ENCODE measurements around the gene C2orf78.
A peak's percentile ranks its signal among the peaks of the same experiment; 100 is the strongest.
"Not testable (repeated sequence)": the region's sequence is repeated elsewhere in the genome, so short reads cannot be mapped to it uniquely, and the experiment has no call there.

Gene C2orf78

GRCh38 chr2:73779467-73780236 is 4.3 kb upstream of the C2orf78 start, which contains the start of gene DUSP11:
Gene DUSP11, minus strand, starts transcription at chr2:73780103. Its CDS starts 129 bp downstream, at chr2:73779974.
- peak; percentile 97 for DNase-seq

GRCh38 chr2:73780237-73780582 is 3.8 kb upstream of the C2orf78 start:
- no peak for DNase-seq

GRCh38 chr2:73783402-73783801 is 581 bp upstream of the C2orf78 start:
- not testable (repeated sequence) for DNase-seq

- no peak for DNase-seq
These were observed 27.9 kb downstream of the C2orf78 start for GRCh38 chr2:73811878-73812277.

- no peak for DNase-seq
These were observed 28.7 kb downstream of the C2orf78 start for GRCh38 chr2:73812635-73813034.

GRCh38 chr2:73818296-73818695 is 34.3 kb downstream of the C2orf78 start:
- DNase-seq = no peak

GRCh38 chr2:73821227-73821626 is 37.2 kb downstream of the C2orf78 start:
- no peak for DNase-seq

GRCh38 chr2:73821669-73822068 is 37.7 kb downstream of the C2orf78 start:
- no peak for DNase-seq

GRCh38 chr2:73822276-73822675 is 38.3 kb downstream of the C2orf78 start:
- no peak for DNase-seq

- DNase-seq = no peak
These were observed 39.0 kb downstream of the C2orf78 start for GRCh38 chr2:73822991-73823390.

- DNase-seq = no peak
These were observed 39.4 kb downstream of the C2orf78 start for GRCh38 chr2:73823416-73823815.

GRCh38 chr2:73823916-73824523 is 40.0 kb downstream of the C2orf78 start:
- peak; percentile 90 for DNase-seq

- no peak for DNase-seq
These were observed 41.4 kb downstream of the C2orf78 start for GRCh38 chr2:73825408-73825807.

GRCh38 chr2:73827018-73827417 is 43.0 kb downstream of the C2orf78 start:
- peak; percentile 80 for DNase-seq

GRCh38 chr2:73827660-73828388 is 43.8 kb downstream of the C2orf78 start:
- DNase-seq = no peak

- no peak for DNase-seq
These were observed 44.4 kb downstream of the C2orf78 start for GRCh38 chr2:73828389-73828817.

- DNase-seq = peak; percentile 99
These were observed 45.0 kb downstream of the C2orf78 start, which contains the start of gene STAMBP for GRCh38 chr2:73828818-73829570. Gene STAMBP, plus strand, starts transcription at chr2:73828961. Its CDS starts 1,896 bp downstream, at chr2:73830857.

- DNase-seq = peak; percentile 25
These were observed 47.0 kb downstream of the C2orf78 start for GRCh38 chr2:73830871-73831401.

- peak; percentile 23 for DNase-seq
These were observed 48.9 kb downstream of the C2orf78 start for GRCh38 chr2:73832930-73833329.

- DNase-seq = no peak
These were observed 52.4 kb downstream of the C2orf78 start for GRCh38 chr2:73836141-73836943.

- DNase-seq = peak; percentile 11
These were observed 54.0 kb downstream of the C2orf78 start for GRCh38 chr2:73837847-73838585.
